IMR-90 (cell line): Measurements from ENCODE around the gene PKNOX1. TPM values are rescaled to one million over a fixed set of nuclear protein-coding genes. Genes with fewer than 3 reads are reported as not detected.
"Not testable (repeated sequence)": the region's sequence is repeated elsewhere in the genome, so short reads cannot be mapped to it uniquely, and the experiment has no call there.

ENCODE experiments used
- ATAC-seq: fragments of 200-7000 bp; cut with Tn5 transposase; 2 replicates; pipeline ENCODE4 v1.9.1; 2020; ENCODE audit warnings: low read depth, mild to moderate bottlenecking, moderate library complexity
- BruUV-seq: library from RNA; stranded (reverse); fragments of 400-500 nt; replicated peaks from 2 replicates; lab custom pipeline; 2021; lab: Mats Ljungman, UMichigan
- CTCF ChIA-PET: fragments of 300-600 bp; formaldehyde crosslinking; extraction: SDS; loops from one replicate; lab custom pipeline; 2021; ENCODE audit warnings: antibody characterized with exemption; lab: Yijun Ruan, JAX
- POLR2A ChIA-PET: fragments of 300-600 bp; sonication (Branson Sonifier 250); formaldehyde crosslinking; loops from one replicate; lab custom pipeline; 2022; ENCODE audit warnings: antibody characterized with exemption; ENCODE audit not compliant: unreplicated experiment; lab: Charles Lee
- DNase-seq: peaks from one replicate; pipeline ENCODE4 v3.0.0; 2013
- H2AFZ ChIP-seq: replicated peaks from 2 replicates; pipeline ENCODE3; 2013; ENCODE audit warnings: low read length, mild to moderate bottlenecking; ENCODE audit not compliant: poor library complexity
- H2AK5ac ChIP-seq: 2 replicates; pipeline ENCODE4 v1.6.1; 2013; ENCODE audit warnings: low read depth, low read length, inconsistent platforms
- H2AK9ac ChIP-seq: replicated peaks from 2 replicates; pipeline ENCODE3; 2013; ENCODE audit warnings: mild to moderate bottlenecking, low read depth, low read length, moderate library complexity; ENCODE audit not compliant: poor library complexity
- H2BK120ac ChIP-seq: 2 replicates; pipeline ENCODE4 v1.6.1; 2013; ENCODE audit warnings: low read depth, low read length, inconsistent platforms
- H2BK15ac ChIP-seq: 3 replicates; pipeline ENCODE4 v1.6.1; 2013; ENCODE audit warnings: low read depth, low read length, inconsistent platforms
- H2BK20ac ChIP-seq: 2 replicates; pipeline ENCODE4 v1.6.1; 2013; ENCODE audit warnings: low read depth, mild to moderate bottlenecking, inconsistent platforms, low read length, moderate library complexity
- H2BK5ac ChIP-seq: 2 replicates; pipeline ENCODE4 v1.6.1; 2013; ENCODE audit warnings: mild to moderate bottlenecking, low read depth, low read length, inconsistent platforms; ENCODE audit not compliant: poor library complexity, severe bottlenecking
- H3K14ac ChIP-seq: replicated peaks from 2 replicates; pipeline ENCODE4 v1.6.1; 2013; ENCODE audit warnings: low read depth, low read length, inconsistent platforms
- H3K18ac ChIP-seq: 2 replicates; pipeline ENCODE4 v1.6.1; 2013; ENCODE audit warnings: low read depth, low read length, control low read depth
- H3K23ac ChIP-seq: 2 replicates; pipeline ENCODE4 v1.6.1; 2013; ENCODE audit warnings: low read depth, low read length, inconsistent platforms
- H3K27ac ChIP-seq: 2 replicates; pipeline ENCODE4 v1.5.1; 2013; ENCODE audit warnings: mild to moderate bottlenecking, control low read depth, low read length; ENCODE audit not compliant: insufficient read depth
- H3K27me3 ChIP-seq: 2 replicates; pipeline ENCODE4 v1.6.1; 2013; ENCODE audit warnings: low read length; ENCODE audit not compliant: control insufficient read depth, insufficient read depth
- H3K36me3 ChIP-seq: 2 replicates; pipeline ENCODE4 v1.6.1; 2013; ENCODE audit warnings: low read length, mixed read lengths; ENCODE audit not compliant: control insufficient read depth, insufficient read depth
- H3K4ac ChIP-seq: 2 replicates; pipeline ENCODE4 v1.6.1; 2013; ENCODE audit warnings: low read depth, low read length, inconsistent platforms
- H3K4me1 ChIP-seq: 2 replicates; pipeline ENCODE4 v1.6.1; 2013; ENCODE audit warnings: low read length, mixed read lengths; ENCODE audit not compliant: control insufficient read depth, insufficient read depth
- H3K4me2 ChIP-seq: 2 replicates; pipeline ENCODE4 v1.6.1; 2013; ENCODE audit warnings: low read depth, mild to moderate bottlenecking, control low read depth, low read length, moderate library complexity
- H3K4me3 ChIP-seq: 2 replicates; pipeline ENCODE4 v1.5.1; 2013; ENCODE audit warnings: low read depth, mild to moderate bottlenecking, control low read depth, low read length, moderate library complexity; ENCODE audit not compliant: insufficient read depth
- H3K56ac ChIP-seq: 2 replicates; pipeline ENCODE4 v1.6.1; 2013; ENCODE audit warnings: low read length, inconsistent platforms; ENCODE audit not compliant: insufficient read depth; ENCODE audit errors: extremely low read depth
- H3K79me1 ChIP-seq, 2 experiments: 2 replicates each; pipeline ENCODE4 v1.6.1; 2013; ENCODE audit warnings: low read length in 2 of 2, inconsistent platforms in 1 of 2, low read depth in 1 of 2
- H3K9ac ChIP-seq: 2 replicates; pipeline ENCODE4 v1.6.1; 2013; ENCODE audit warnings: low read depth, low read length, control low read depth
- H3K9me1 ChIP-seq: 2 replicates; pipeline ENCODE4 v1.6.1; 2013; ENCODE audit warnings: low read length, inconsistent platforms; ENCODE audit not compliant: insufficient read depth
- H3K9me3 ChIP-seq: 2 replicates; pipeline ENCODE4 v1.6.1; 2013; ENCODE audit warnings: low read length; ENCODE audit not compliant: control insufficient read depth, insufficient read depth
- H4K20me1 ChIP-seq: 2 replicates; pipeline ENCODE4 v1.6.1; 2013; ENCODE audit warnings: low read length, inconsistent platforms; ENCODE audit not compliant: insufficient read depth
- H4K5ac ChIP-seq: 2 replicates; pipeline ENCODE4 v1.6.1; 2013; ENCODE audit warnings: mild to moderate bottlenecking, low read depth, low read length, control low read depth
- H4K8ac ChIP-seq, 2 experiments: 2 replicates each; pipeline ENCODE4 v1.6.1; 2013; ENCODE audit warnings: low read depth in 2 of 2, low read length in 2 of 2, control low read depth in 1 of 2, inconsistent platforms in 1 of 2
- H4K91ac ChIP-seq: 2 replicates; pipeline ENCODE4 v1.6.1; 2013; ENCODE audit warnings: low read depth, low read length, inconsistent platforms; ENCODE audit not compliant: insufficient read depth
- WGBS, 2 experiments: methylation state at CpG; one replicate each; pipeline versions ENCODE4 v1.1.5 to v1.1.7; 2013; ENCODE audit warnings: missing lambda C conversion rate in 2 of 2; ENCODE audit not compliant: insufficient read length in 1 of 2; ENCODE audit errors: extremely low coverage in 2 of 2; 5-methylcytosine and 5-hydroxymethylcytosine counted together
- dilution Hi-C: fragments of 300-500 bp; cut with HindIII; formaldehyde crosslinking; loops from one replicate; pipeline ENCODE4 v1.14.3; 2018; ENCODE audit warnings: low sequenced_read_pairs; ENCODE audit not compliant: unreplicated experiment
- in situ Hi-C: fragments of 300-500 bp; cut with MboI; formaldehyde crosslinking; loops from 3 replicates; pipeline ENCODE4 v1.14.3; 2019; ENCODE audit warnings: low sequenced_read_pairs, inconsistent platforms, mixed read lengths
- intact Hi-C: fragments of 100-400 bp; cut with micrococcal nuclease; formaldehyde crosslinking; loops from 2 replicates; pipeline ENCODE4 v1.10.0; 2022
- polyA plus RNA-seq, 3 experiments: library from polyadenylated mRNA; depleted of rRNA; stranded (reverse); fragments of >200 nt; gene quantifications; 2 replicates each; pipeline ENCODE4 v1.2.3, GENCODE V29; 2012; ENCODE audit warnings: low replicate concordance in 1 of 3
- total RNA-seq: library from RNA; depleted of rRNA; stranded (reverse); fragments of >200 nt; gene quantifications from 2 replicates; pipeline ENCODE4 v1.2.3, GENCODE V29; 2012

PKNOX1 gene
- total and polyA plus RNA-seq, 2 of the 4 experiments (the other 2 are of a cell fraction): 35.0 to 61.0 TPM

GRCh38 chr21:43036889-43037288 is 62.5 kb downstream of the PKNOX1 start:
- H4K91ac ChIP-seq, H2BK20ac ChIP-seq, H4K8ac ChIP-seq, dilution Hi-C loops, H2AK9ac ChIP-seq, H4K5ac ChIP-seq, intact Hi-C loops, POLR2A ChIA-PET, ATAC-seq, H2AFZ ChIP-seq, H3K4me1 ChIP-seq, H3K56ac ChIP-seq, H3K36me3 ChIP-seq, in situ Hi-C loops, H3K9me3 ChIP-seq, CTCF ChIA-PET, H2BK120ac ChIP-seq, H3K9me1 ChIP-seq, BruUV-seq, H3K4me3 ChIP-seq, H4K20me1 ChIP-seq, DNase-seq, H2AK5ac ChIP-seq, H3K9ac ChIP-seq, H3K18ac ChIP-seq, H3K14ac ChIP-seq, H3K23ac ChIP-seq, H3K27ac ChIP-seq, H3K27me3 ChIP-seq, H3K4me2 ChIP-seq, H2BK15ac ChIP-seq, H3K79me1 ChIP-seq, H3K4ac ChIP-seq, H2BK5ac ChIP-seq: not testable (repeated sequence)
- WGBS, 2 experiments: no CpG with 5 or more reads among the region's 17 CpGs

- intact Hi-C loops, H3K79me1 ChIP-seq, H4K8ac ChIP-seq, H3K4me3 ChIP-seq, H2BK5ac ChIP-seq, H4K20me1 ChIP-seq, H3K4me2 ChIP-seq, DNase-seq, H2BK120ac ChIP-seq, H2BK15ac ChIP-seq, dilution Hi-C loops, H2AK5ac ChIP-seq, H3K56ac ChIP-seq, H2AK9ac ChIP-seq, H3K27me3 ChIP-seq, H2AFZ ChIP-seq, ATAC-seq, CTCF ChIA-PET, H3K23ac ChIP-seq, in situ Hi-C loops, H2BK20ac ChIP-seq, H4K5ac ChIP-seq, H3K4me1 ChIP-seq, H3K4ac ChIP-seq, H3K9ac ChIP-seq, H3K36me3 ChIP-seq, BruUV-seq, H4K91ac ChIP-seq, H3K27ac ChIP-seq, H3K9me3 ChIP-seq, H3K14ac ChIP-seq, H3K18ac ChIP-seq, H3K9me1 ChIP-seq, POLR2A ChIA-PET: not testable (repeated sequence)
- WGBS, 2 experiments: no CpG with 5 or more reads among the region's 19 CpGs
Measured at GRCh38 chr21:43037918-43038658, 63.7 kb downstream of the PKNOX1 start.
